Globus pallidus (tissue), 1 donor: Measurements from ENCODE around the gene ZNF32.
A peak's percentile ranks its signal among the peaks of the same experiment; 100 is the strongest.
"Not testable (repeated sequence)": the region's sequence is repeated elsewhere in the genome, so short reads cannot be mapped to it uniquely, and the experiment has no call there.

Source experiments
- DNase-seq: peaks from one replicate; pipeline ENCODE4 v3.0.0-alpha.2; 2015; ENCODE audit warnings: low spot score

Gene ZNF32

DNA sequence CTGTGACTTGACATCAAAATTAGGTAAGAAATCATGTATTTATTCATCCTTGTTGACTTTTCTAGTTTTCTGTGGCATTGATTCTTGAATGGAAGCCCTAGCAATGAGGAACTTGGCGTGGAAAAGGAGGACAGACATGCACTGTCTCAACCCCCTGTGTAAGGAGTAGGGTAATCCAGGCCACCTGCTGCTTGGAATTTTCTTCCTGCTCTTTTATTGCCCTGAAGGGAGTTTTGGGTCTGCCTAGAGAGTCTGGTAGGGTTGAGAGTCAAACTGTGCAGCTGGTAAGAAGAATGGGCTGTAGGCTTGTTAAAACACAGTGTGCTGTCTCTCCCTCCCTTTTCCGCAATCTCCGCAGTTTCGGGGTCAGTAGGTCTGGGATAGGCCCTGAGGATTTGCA lies 19.7 kb downstream of the ZNF32 start:
- no peak for DNase-seq

DNA sequence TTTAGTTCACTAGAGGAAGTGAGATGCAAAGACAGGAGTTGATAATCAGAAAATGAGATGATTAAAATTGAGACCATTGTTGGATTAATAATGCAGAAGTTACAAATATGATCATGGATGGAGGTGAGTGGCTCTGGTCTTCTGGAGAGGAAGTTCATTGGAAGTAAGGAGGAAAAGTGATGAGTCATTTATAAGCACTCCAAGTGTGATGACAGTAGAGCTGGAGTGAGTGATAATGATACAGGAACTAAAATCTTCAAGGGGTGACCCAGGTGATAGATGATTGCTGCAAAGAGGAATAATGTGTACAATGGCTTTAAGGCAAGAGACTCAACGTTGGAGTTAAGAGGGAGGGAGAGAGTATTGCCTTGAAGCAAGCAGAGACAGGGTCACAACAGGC lies 20.7 kb downstream of the ZNF32 start:
- no peak for DNase-seq

DNA sequence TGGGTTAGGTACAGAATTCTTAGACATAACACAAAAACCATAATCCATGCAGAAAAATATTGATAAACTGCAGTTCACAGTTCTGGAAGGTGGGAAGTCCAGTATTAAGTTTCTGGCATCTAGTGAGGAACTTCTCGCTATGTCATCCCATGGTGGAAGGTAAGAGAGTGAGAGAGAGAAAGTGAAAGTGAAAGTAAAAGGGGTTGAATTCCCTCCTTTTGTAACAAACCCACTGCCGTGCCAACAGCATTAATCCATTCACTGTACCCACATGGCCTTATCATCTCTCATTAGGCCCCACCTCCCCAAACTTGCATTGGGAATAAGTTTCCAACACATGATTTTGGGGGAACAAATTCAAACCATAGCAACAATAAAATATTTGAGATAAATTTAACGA lies 25.3 kb downstream of the ZNF32 start:
- DNase-seq, result peak; percentile 12

DNA sequence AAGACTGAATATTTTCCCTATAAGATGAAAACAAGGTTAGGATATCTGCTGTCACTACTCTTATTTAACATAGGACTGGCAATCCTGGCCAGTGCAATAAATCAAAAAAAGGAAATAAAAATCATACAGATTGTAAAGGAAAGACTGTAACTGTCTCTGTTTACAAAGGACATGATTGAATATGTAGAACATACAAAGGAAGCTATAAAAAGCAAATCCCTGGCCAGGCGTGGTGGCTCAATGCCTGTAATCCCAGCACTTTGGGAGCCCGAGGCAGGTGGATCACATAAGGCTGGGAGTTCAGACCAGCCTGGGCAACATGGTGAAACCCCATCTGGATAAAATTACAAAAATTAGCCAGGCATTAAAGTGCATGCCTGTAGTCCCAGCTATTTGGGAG lies 26.6 kb downstream of the ZNF32 start:
- DNase-seq, result no peak

DNA sequence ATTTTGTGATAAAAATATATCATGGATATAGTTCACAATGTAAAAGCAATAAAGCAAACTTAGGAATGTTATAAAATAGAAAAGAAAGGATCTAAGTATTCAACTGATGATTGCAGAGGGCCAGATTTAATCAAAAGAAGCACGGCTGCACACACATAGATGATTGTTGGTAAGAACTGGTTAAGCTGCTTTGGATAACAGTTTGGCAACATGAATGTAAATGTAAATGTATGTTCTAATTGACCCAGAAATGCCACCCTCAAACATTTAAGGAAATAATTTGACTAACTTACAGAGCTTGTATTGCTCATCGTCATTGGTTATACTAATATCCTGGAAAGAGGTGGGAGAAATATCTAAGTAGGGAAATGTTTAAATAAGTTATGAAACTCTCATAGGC lies 29.3 kb downstream of the ZNF32 start:
- no peak for DNase-seq

DNA sequence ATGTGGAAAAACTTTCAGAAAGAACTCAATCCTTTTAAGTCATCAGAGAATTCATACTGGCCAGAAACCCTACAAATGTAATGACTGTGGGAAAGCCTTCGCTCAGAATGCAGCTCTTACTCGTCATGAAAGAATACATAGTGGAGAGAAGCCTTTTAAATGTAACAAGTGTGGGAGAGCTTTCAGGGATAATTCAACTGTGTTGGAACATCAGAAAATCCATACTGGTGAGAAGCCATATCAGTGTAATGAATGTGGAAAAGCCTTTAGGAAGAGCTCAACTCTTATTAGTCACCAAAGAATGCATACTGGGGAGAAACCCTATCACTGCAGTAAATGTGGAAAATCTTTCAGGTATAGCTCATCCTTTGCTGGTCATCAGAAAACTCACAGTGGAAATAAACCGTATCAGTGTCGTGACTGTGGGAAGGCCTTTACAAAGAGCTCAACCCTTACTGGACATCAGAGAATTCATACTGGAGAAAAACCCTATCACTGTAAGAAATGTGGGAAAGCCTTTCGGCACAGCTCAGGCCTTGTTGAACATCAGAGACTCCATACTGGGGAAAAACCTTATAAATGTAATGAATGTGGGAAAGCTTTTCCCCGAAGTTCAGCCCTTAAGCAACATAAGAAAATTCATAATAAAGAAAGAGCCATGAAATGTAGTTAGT lies 31.8 kb downstream of the ZNF32 start:
- no peak for DNase-seq

DNA sequence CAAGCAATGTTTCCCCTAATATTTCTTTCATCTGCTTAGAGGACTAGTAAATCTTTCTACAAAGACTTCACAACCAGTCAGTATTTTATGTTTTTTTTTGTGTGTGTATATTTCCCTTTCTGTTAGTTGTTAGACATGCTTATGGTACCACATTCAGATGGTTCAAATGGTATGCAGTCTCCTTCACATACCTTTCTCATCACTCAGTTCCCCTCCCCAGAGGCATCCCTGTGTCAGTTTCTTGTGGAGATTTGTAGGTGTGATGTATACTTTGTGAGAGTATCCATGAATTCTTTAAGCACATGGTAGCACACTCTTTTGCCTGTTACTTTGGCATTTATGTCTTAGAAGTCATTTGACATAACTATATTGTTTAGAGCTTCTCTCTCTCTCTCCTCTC lies 38.0 kb downstream of the ZNF32 start:
- DNase-seq, result no peak

DNA sequence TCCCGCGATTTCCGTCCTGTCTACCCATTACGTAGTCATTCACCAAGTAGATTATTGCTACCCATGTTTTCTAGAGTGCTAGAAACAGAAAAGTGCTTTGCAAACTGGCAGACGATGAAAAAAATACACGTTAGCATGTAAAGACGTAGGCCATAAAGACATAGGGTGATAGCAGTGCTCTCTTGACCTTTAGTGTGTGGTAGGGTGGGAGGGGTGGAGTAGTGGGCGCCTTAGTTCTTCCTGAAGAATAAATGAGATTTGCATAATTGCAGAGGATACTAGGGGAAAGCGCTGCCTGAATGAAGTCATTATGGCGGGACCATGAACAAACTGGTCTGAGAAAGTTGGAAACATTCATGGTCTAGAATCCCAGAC lies 41.5 kb downstream of the ZNF32 start:
- no peak for DNase-seq

DNA sequence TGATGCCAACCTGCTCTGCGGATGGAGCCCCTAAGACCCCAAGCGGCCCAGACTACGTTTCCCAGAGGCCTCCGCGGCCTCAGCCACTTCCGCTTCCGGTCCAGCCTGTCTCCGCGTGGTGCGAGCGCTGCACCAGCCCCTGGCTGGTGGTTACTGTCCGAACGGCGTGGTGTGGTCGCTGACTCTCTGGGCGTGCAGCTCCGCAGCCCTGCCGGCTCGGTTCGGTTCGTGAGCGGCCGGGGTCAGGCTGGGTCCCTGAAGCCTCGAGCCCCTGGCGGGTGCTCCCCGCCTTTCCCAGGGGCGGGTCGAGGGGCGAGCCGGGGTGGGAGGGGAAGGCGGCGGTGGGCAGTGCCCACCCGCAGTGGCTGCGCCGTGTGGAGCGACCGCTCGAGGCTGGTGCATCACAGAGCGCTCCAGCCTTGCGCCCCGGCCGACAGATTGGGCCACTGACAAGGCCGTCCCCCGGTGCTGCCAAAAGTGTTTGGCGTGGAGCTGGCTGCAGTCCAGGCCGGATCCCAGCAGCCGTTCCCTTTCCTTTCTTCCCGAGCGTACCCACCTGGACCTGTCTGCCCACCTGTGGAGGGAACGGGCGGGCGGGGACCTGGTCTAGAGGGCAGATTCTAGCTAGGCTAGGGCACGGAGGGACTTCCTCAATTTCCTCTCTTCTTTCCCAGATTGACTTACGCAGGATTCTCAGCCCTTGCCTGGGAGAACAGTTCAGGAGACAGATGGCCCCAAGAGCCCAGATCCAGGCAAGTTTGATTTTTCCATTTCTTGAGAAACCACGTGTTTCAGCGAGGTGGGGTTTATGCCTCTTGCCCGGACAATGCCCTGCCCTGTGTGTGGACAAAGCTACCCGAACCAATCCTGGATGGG lies 42.1 kb downstream of the ZNF32 start, which contains the start of gene ZNF485:
Gene ZNF485 (plus strand): TSS at position 116 of the 876 bp plus-strand sequence. CDS start 613 bp downstream, at position 729.
- DNase-seq, result peak; percentile 65

DNA sequence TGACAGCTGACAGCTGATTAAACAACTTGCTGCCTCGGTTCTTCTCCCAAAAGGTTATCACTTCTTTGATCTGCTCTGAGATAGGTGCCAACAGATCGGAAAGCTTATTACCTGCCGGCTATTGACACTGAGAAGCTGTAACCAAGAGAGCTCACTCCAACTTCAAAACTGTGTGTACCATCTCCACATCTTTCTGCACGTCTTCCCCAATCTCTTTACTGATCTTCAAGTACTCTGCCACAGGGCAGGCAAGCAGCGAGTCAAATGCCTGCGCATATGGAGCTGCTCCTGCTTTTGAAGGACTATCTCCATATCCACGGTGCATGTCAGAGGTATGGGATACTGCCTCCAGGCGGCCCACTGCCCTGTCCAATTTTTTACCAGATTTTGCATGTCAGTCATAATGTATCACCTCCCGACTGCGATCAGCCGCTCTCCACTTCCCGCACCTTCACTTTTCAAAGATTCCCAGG lies 42.8 kb downstream of the ZNF32 start:
- DNase-seq, result no peak

DNA sequence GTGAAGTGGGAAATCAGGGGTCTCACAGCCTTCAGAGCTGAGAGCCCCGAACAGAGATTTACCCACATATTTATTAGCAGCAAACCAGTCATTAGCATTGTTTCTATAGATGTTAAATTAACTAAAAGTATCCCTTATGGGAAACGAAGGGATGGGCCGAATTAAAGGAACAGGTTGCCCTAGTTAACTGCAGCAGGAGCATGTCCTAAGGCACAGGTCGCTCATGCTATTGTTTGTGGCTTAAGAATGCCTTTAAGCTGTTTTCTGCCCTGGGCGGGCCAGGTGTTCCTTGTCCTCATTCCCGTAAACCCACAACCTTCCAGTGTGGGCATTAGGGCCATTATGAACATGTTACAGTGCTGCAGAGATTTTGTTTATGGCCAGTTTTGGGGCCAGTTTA lies 47.1 kb downstream of the ZNF32 start:
- DNase-seq, result not testable (repeated sequence)

DNA sequence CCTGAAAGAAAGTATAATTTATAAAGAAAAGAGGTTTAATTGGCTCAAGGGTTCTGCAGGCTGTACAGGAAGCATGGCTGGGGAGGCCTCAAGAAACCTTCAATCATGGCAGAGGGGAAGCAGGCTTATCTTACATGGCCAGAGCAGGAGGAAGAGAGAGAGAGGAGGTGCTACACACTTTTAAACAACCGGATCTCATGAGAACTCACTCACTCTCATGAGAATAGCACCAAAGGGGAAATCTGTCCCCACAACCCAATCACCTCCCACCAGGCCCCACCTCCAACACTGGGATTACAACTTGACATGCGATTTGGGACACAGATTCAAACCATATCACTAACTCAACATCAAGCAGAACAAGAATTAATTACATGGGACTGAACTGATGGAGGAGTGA lies 49.3 kb downstream of the ZNF32 start:
- DNase-seq, result no peak

DNA sequence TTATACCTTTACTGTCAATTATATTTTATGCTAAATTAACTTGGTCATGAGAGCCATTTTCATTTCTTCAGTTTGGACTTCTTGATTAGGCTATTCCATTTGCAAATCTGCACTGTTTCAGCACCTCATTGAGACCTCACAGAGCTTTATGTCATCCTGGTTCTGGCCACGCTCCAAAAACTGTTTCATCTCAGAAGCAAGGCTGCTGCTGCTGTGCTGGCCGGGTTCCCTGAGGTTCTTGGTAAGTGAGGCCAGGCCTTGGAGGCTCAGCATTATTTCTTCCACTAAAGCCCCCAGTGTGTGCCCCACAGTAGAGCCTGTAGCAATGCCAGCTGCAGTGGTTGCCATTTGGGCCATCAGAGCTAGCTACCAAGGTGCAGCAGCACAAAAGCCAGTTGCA lies 50.2 kb downstream of the ZNF32 start:
- DNase-seq, result no peak

DNA sequence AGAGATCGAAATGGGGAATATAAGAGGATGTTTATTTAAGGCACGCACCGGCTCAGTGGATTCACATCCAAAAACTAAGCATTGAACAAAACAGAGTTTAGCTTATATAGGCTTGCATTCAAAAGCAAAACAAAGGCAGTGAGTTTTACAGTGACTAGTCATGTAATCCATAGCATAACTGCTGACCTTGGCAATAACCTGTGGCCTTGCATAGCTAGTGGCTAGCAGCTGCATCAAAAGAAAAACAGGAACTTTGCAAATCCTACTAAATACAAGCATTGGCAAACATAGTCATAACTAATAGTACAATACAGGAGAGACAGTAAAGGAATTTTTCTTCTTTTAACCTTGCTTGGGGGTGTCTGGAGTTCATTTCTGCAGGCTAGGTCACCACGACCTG lies 52.1 kb downstream of the ZNF32 start:
- no peak for DNase-seq

DNA sequence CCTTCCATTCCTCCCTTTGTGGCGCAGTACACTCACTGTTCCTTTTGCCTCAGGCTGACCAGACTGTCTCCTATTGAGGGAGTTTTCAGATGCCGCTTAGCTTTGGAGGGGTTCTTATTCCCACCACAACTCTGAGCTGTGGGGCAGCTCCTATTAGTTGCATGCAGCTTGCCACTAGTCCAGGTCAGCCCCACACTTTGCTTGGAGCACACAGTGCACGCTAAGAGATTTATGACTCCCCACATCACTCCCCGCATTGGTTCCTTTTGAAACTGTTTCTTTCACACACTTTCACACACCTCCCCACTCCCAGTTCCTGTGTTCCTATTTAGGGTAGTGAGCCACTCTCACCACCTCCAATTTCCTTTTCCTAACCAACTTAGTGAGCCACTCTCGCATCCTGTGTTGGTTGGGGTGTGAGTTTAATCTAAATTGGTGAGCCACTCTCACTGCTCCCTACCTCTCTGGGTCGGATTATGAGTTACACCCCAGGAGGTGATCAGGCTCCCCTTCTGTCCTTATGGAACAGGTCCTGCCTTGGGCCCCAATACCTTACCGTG lies 52.9 kb downstream of the ZNF32 start:
- DNase-seq, result no peak

DNA sequence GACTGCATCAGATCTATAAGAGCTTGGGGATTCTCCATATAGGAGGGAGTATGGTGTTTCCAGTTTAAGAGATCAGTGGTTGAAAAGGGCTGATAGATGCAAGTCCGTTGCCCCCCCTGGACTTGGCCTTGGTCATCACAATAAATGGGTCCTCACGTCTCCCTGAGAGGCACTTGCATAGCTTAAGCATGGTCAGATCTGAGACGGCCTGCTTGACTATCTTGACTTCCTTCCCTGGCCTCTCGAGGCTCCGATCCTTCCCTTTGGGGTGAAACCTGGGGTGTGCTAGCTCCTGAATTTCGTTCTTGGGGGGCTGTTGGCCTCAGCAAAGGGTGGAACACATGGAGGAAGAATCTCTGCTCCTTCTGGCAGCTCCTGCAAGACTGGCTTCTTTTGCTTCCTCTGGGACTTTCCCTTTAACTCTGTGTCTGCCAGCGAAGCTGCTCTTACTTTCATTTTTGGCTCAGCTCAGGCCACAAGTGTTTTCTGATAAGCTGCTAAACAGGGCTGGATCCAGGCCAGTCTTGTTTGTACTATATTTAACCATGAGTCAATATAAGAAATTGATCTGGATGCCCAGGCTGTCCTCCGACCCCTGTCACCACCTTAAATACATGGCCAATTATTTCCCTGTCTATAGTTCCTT lies 53.6 kb downstream of the ZNF32 start:
- DNase-seq, result no peak
